ENCODE measurements around the gene CTSH.
"Not testable (repeated sequence)": the region's sequence is repeated elsewhere in the genome, so short reads cannot be mapped to it uniquely, and the experiment has no call there.

CTSH gene

DNA sequence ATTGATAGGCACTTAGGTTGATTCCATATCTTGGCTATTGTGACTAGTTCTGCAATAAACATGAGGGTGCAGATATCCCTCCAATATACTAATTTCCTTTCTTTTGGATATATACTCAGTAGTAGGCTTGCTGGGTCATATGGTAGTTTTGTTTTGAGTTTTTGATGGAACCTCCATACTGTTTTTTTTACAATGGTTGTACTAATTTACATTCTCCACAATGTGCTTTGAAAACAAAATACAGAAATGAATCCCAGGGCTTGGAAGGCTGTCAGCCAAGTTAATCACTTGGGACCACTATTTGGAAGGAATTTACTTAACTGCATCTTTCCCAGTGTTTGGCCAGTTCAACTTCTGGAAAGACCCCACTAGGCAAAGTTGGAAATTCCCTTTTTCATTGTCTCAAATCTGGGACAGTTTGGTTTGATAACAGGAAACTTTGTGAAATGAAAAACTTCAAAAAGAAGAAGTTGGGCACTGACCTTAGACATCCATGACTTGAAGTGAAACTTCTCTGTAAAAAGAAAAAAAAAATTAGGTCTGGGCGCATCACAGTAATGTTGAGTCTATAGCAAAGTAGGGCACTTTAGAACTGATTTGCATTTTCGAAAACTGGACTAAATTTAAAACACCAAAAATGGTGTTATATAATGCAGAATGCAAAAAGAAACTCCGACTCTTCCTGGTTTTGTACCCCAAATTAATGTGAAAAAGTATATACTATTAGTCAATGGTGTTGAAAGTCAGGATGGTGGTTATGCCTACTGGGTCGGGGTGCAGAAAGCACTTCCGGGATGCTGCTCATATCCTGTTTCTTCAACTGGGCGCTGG lies 6.0 kb downstream of the CTSH start:
- peak; percentile 43 for DNase-seq (ENCODE audit: low spot score)

DNA sequence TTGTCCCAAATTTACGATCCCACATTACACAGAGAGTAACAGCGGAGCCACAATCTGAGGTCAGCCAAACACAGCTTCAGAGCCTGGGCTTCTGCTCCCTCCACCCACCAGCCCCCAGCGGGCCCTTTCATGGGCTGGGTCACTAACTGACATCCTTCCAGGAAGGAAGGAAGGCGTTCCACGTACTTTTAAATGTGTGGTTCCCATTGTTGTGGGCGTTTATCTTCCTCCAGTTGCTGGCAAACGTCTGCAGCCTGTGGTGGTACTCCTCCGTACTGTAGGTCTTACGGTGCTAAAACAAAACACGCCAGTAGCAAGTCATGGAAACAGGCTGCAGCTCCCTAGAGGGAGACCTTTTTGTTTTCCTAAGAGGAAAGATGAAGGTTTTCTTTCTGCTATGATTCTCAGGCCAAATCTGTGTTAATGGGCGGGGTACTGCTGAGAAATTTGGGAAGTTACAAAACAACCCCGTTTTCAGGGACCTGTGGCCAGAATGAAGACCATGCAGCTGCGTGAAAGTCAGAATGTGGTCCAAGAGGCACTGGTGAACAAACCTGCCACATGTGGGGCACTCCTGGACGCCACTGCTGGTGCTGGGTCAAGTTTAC lies 7.6 kb downstream of the CTSH start:
- DNase-seq (ENCODE audit: low spot score), result no peak

DNA sequence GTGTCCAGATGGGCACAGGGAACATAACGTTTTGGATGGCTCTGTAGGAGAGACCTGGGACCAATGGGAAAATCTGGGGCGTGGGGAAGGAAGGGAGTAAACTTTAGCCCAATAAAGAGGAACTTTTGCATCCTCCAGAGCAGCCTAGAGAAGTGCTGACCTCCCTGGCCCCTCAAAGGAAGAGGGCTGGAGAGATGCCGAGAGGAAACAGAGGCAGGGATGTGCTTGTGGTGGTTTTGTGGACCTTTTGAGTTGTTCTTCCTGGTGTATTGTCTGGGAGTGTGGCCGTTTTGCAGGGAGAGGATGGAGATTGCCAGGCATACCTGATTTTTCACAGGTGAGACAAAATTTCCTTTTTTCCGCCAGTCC lies 10.2 kb downstream of the CTSH start:
- no peak for DNase-seq (ENCODE audit: low spot score)

DNA sequence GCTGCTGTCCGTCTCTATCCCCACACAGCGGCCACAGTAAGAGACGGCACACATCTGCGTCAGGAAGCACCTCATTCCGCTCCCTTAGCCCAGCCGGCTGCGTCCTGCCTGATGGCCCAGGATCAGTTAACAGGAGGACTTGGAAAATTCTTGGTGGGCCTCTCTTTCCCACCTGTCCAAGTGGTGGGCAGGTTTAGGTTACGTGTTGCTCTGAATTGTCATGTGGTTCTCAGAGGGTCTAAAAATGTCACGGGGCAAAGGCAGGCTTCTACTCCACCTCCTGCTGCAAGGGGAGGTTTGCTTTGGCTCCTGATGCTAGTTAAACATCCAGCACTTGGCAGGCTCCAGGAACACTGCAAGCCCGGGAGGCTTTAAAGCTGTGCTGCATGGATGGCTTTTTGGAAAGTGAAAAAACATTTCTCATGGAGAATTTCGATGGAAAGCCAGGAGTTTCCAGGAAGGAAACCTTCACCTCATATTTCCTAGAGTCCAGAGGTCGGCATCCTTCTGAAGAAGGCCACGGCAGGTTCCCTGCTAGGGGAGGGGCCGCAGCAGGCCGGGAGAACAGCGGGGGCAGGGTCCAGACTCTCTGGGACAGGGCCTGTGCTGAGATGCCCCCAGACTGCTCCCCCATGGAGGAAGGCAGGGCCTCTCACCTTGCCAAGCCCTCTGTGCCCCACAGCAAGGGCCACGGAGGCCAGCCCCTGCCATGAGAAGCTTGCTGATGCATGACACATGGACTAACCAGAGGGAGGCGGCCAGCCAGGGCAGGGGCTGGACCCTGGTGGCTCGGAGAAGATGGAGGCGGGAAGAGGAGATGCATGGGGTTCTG lies 10.8 kb downstream of the CTSH start:
- no peak for DNase-seq (ENCODE audit: low spot score)

DNA sequence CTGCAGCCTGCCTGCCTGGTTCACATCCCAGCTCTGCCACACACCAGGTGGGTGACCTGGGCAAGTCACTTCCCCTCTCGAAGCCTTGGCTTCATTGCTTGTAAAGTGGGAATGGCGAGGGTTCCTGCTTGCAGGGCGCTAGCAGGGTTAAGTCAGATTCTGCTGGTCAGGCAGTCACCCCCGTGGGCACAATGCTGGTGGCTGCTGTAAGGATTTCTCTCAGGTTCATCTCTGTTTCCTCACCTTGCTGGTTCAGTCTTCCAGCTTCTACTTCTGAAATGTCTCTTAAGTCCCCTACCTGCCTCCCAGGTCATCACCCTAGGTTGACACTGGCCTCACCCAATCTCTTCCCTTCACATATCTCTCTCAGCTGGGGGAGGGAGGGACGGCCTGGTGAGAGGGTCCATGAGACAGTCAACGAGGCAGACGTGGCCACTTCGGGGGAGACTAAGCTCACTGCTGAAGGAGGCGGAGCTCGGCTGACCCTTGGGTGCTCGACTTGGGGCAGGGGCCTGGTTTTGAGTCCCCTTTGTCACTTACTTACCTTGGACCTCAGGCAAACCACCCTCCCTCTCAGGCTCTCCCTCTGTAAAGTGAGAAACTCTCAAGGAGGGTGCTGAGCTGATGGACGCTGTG lies 11.5 kb downstream of the CTSH start:
- DNase-seq (ENCODE audit: low spot score), result no peak

DNA sequence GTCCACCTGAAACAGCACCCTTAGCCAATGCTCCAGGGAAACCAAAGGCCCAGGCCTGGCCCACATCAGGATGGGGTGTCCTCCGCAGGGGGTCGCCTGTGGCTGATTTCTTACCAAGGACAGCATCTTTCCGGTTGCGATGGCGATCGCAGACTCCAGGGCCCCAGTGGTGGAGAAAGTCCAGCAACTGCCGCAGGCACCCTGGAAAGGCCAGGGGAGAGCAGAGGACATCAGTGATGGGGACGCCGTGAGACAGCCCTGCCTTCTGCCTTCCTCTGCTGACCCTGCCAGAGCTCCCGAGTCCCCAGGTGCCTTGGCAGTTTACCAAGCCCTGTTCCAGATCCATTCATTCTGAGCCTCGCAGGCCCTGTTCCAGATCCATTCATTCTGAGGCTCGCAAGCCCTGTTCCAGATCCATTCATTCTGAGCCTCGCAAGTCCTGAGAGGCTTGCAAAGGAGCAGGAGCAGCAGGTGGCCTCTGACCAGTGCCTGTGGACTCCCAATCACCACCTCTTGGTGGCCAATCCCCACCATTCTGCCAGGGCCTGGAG lies 12.5 kb downstream of the CTSH start:
- no peak for DNase-seq (ENCODE audit: low spot score)

DNA sequence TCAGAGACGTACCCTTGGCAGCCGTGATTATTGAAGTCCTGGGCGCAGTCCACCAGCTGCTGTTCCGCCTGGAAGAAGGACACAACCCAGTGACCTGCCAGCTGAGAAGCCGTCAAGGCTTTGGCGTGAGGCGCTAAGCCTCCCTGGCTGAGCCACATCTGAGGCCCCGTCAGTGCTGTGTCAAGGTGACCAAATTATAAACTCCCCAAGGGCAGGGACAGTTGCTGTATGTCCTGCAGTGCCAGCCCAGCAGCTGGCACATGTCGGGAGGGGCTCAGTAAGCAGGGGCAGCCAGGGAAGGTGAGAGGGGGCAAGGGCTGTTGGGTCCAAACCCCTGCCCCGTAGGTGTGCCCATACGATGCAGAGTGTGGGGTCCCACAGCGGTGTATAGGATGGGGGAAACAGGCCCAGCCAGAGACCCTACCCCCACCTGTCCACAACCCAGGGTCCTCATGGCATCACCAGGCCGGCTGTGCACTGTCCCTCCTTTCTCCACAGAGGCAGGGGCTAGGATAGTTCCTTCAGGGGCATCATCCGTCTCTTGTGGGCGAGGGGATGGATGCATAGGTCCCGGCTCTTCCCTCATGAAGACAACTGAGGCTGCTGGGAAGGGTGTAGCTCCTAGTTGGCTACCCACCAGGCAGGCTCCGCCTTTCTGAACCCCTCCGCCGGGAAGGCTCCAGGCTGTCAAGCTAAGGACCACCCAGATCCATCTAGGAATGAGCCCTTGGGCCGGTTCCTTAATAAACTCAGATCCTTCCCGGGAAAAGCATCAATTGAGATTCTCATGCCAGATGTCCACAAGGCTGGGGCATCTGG lies 13.2 kb downstream of the CTSH start:
- no peak for DNase-seq (ENCODE audit: low spot score)

DNA sequence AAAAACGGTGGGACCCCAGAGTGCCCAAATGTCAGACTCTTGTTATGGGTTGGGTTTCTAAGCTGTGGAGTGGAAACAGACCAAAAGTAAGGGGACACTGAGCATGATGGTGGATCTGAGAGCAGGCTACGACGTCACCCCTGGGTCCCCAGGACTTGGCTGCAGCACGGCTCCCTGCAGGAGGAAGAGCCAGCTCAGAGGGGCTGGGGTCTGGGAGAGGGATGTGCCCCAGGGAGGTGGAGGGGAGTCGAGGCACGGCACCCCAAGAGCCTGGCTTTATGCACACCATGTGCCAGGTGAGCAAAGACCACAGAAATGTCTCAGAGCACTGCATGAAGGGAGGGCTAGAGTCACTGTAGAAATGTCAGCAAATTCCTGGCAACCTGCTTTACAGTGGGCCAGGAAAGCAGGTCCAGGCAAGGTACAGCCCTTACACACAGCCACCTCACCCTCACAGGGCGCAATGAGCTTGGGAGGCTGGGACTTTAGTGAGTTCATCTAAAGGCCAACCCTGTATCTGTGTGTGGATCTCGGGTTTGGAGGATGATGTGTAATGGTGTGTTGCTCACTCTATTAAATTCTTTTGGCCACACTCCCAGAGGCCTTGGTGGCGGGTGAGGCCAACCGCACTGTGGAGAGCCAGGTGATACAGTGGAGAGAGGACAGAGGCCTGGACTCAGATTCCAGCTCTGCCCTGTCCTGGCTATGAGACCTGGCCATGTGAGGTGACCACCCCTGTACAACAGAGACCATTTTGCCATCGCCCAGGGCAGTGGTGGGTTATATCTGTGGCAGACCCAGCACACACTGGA lies 14.1 kb downstream of the CTSH start:
- DNase-seq (ENCODE audit: low spot score), result no peak

DNA sequence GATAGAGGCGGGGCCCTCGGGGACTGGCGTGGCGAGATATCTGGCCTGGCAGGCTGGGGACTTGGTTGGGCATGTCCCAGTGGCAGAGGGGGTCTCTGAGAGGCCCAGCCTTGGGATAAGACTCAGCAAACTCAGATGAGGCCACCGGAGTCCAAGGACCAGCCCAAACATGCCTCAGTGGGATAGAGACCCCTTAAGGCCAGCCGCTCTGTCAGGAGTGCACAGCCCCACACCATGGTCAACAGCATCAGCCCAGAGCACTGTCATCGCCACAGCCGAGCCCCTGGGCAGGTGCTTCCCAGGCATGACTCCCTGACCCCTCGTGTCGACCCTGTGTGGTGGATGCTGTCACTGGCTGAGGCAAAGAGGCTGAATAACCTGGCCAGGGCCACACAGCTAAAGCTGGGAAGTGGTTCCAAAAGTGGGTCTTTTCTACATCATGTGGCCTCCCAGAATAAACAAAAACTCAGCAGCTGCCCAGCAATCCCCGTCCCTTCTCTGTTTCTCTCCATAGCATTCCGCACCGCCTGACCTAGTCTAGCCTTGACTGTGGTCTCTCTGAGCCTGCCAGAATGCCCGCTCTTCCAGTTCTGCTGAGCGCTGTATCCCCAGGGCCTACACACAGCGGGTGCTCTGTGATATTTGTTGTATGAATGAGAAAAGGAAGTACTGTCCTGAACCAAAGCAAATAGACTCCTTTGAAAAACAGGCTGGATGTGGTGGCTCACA lies 15.1 kb downstream of the CTSH start:
- no peak for DNase-seq (ENCODE audit: low spot score)

DNA sequence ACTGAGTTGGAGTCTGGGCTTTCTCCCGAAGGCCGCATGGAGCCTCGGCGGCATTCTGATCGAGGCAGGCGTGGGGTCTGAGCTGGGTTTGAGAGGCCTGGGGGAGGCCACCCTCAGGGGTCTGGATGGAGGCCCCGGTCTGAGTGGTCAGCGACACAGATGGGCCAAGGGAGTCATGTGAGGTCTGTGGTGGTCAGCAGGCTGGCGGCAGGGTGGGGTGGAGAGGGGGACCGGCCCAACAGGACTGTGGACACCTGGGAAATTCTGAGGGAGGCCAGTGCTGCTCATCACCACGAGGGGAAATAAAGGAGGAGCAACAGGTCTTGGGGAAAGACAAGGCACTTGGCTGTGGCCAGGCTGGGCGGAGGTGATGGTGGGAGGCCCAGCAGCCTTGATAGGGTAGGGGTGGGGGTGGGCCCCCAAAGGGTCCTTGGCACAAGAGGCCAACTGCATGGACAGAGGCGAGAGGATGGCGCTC lies 16.2 kb downstream of the CTSH start:
- DNase-seq (ENCODE audit: low spot score), result no peak

DNA sequence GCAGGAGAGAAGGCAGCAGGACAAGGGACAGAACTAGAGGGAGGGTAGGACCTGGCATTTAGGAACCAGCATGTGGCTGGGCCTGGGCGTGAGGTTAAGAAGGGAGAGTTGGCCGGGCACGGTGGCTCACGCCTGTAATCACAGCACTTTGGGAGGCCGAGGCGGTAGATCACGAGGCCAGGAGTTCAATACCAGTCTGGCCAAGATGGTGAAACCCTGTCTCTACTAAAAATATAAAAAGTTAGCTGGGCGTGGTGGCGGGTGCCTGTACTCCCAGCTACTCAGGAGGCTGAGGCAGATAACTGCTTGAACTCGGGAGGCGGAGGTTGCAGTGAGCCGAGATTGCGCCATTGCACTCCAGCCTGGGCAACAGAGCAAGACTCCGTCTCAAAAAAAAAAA lies 16.7 kb downstream of the CTSH start:
- not testable (repeated sequence) for DNase-seq (ENCODE audit: low spot score)

DNA sequence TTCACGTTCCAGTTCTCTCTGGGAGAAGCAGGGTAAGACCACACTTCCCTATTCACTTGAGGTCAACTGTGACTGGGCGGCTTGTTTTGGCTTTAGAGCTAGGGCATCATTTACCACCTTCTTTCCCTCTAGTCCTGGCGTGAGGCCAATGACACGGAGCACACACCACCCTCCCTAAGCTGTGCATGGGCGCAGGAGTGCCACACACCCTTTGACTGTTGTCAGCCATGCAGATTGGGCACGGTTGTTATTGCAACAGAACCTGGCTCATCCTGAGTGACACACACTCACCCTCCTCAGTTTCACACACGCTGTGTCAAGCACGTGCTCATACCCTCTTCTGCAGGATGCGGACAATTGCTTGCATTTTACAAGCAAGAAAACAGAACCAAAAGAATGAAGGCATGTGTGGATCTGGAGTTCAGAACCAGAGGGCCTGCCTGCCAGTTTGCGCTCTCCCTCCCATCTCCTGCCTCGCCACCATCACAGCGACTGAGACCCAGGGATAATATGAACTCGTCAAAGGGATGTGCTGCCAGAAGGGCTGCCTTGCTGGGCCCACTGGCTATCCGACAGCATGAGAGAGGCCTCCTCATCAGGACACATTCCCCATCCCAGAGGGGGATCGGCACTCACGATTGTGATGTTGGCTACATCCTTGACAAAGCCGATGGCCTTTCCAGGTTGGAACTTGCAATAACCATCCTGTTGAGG lies 17.6 kb downstream of the CTSH start:
- DNase-seq (ENCODE audit: low spot score), result no peak

DNA sequence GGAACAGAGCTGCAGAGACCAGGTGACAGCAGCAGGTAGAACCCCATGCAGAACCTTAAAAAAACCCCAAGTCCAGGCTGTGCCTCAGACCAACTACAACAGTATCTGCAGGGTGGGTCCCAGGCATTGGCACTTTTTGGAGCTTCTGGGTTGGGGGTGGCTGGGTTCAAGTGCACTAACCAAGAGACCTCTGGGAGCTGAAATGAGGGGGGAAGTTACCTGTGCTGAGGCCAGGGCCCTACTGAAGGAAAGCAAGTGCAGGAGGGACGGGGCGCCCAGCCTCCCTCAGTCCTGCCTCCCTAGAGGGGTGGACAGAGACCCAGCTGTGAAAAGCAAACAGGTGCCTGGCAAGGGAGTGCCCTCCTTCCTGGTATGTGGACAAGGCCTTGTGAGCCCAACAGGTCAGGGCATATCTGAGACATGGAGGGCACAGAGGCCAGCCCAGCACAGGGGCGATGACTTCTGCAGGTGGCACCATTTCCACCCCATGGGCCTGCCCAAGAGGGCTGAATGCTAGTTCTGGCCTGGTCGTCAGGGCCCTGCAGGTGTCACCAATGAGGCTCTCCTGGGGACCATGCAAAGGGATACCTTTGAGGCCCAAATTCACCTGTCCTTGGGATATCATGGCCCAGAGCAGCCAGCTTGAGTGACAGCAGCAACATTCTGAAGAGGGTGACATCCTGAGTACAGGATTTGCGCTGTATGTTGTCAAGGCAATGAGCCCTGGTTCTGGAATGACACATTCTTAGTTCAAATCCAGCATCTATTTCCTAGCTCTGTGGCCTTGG lies 18.7 kb downstream of the CTSH start:
- no peak for DNase-seq (ENCODE audit: low spot score)

DNA sequence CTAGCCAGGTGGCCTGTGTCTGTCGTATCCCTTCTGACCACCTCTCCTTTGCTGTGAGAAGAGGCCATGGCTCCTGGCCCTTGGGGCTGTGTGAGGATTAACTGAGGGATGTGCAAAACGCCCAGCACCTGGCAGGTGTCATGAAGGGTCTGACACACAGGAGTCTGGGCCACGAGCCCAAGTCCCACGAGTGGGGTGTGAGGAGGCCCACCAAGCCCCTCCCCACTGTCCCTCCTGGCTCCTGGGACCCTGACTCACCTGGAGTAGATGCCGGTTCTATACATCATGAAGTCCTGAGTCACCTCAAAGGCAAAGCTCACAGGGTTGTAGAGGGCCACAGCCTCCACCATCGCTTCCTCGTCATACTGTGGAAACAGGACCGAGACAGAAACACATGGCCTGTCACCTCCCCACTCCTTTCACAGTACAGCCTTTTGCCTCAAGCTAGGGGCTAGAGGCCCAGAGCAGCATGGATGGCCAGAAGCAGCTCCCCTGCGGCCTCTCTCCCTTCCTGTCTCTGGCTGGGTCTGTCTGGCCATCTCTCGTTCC lies 19.7 kb downstream of the CTSH start:
- DNase-seq (ENCODE audit: low spot score), result no peak

DNA sequence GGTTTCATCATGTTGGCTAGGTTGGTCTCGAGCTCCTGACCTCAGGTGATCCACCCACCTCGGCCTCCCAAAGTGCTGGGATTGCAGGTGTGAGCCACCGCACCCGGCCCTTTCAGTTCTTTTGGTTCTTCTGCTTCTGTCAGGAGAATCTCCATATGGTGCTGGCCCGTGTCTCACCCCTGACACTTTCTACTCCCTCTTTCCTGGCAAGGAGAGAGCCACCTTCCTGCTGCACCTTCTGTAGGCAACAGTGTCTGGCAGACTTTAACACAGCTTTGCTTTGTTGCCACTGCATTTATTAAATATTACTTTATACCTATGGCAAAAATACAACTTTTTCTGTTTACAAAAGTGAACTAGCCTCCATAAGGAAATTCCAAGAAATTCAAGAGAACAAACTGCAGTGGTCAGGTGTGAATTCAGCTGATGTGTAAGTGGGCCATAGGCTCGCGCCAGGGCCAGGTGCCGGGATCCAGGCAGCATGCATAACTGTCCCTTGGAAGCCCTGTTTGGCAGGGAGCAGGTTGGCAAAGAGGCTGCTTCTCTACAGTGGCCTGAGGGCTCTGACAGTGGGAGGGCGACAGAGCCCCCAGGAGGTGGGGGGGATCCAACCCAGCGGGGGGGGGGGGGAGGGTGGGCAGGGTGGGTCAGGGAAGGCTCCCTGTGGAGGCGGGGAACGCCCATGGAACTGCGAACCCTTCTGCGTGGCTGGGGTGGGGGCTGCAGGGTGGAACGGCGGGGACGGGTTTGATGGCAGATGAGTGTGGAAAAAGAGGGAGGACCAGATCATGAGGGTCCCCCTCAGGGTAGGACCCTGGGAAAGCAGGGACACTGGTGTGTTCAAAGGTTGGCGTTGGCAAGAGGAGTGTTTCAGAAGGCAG lies 21.1 kb downstream of the CTSH start:
- no peak for DNase-seq (ENCODE audit: low spot score)

DNA sequence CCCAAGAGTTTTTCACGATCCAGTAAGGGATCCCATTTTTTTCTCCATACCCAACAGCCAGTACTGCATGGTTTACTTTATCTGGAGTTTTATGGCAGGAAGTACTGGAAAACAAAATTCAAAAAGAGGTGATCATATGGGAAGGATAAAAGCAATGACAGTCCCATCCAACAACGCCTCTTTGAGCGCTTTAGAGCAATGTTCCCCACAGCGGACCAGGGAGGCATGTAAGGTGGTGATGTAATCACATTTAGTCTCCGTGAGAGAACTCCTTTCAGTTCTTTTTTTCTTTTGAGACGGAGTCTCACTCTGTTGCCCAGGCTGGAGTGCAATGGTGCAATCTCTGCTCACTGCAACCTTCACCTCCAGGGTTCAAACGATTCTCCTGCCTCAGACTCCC lies 21.8 kb downstream of the CTSH start:
- DNase-seq (ENCODE audit: low spot score), result no peak

DNA sequence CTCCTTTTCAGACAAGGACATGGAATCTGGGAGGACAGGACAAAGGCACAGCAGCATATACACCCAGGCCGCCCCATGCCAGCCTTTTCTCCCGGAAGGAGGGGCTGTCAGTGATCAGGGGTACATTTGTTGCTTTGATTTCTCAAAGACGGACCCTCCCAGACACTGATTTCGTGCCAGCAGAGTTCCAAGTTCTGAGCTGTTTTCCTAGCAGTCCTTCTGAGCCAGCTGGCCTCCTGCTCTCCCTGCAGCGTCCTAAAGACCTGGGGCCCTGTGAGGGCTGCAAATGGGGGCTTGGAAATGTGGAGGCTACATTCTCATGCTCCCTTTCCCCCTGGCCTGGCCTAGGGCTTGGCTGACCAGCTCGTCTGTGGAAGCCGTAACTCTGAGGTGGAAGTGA lies 22.3 kb downstream of the CTSH start:
- DNase-seq (ENCODE audit: low spot score), result no peak

Measured in CD4-positive, alpha-beta T cell treated with Interleukin-6 at 100 ng/mL for 8 hours (primary cell).